IMR-90 (cell line): ENCODE data around the gene MBD3L5.

Experiments
- BHLHE40 ChIP-seq: fragments of 150-350 bp; IDR thresholded peaks from 2 replicates; pipeline ENCODE4 v1.6.1; 2016; ENCODE audit warnings: mild to moderate bottlenecking, low read depth, low read length
- CEBPB ChIP-seq: IDR thresholded peaks from 2 replicates; pipeline ENCODE4 v1.6.1; 2012; ENCODE audit warnings: low read depth, low read length, improper control_type of control experiment
- CHD1 ChIP-seq: IDR thresholded peaks from 2 replicates; pipeline ENCODE4 v1.6.1; 2012; ENCODE audit warnings: low read depth, low read length, improper control_type of control experiment
- FOS ChIP-seq: fragments of 150-350 bp; IDR thresholded peaks from 2 replicates; pipeline ENCODE4 v1.6.1; 2016; ENCODE audit warnings: low read depth, low read length
- MAZ ChIP-seq: IDR thresholded peaks from 2 replicates; pipeline ENCODE4 v1.6.1; 2012; ENCODE audit warnings: low read depth, mild to moderate bottlenecking, low read length, improper control_type of control experiment, moderate library complexity, borderline replicate concordance
- MXI1 ChIP-seq: IDR thresholded peaks from 2 replicates; pipeline ENCODE4 v1.6.1; 2012; ENCODE audit warnings: low read depth, mild to moderate bottlenecking, low read length, moderate library complexity, borderline replicate concordance
- NFE2L2 ChIP-seq: fragments of 150-350 bp; IDR thresholded peaks from 2 replicates; pipeline ENCODE4 v1.6.1; 2016; ENCODE audit warnings: low read depth, mild to moderate bottlenecking, low read length
- POLR2A ChIP-seq: IDR thresholded peaks from 2 replicates; pipeline ENCODE4 v1.6.1; 2012; ENCODE audit warnings: mild to moderate bottlenecking, low read depth, low read length
- RAD21 ChIP-seq: IDR thresholded peaks from 2 replicates; pipeline ENCODE4 v1.6.1; 2012; ENCODE audit warnings: low read length, improper control_type of control experiment
- RCOR1 ChIP-seq: IDR thresholded peaks from 2 replicates; pipeline ENCODE4 v1.6.1; 2012; ENCODE audit warnings: mild to moderate bottlenecking, low read length, improper control_type of control experiment; ENCODE audit not compliant: insufficient replicate concordance
- TF ChIP-seq, protein P1 (sequence below): conservative IDR thresholded peaks from 2 replicates; pipeline ENCODE4 v1.5.1; 2012; ENCODE audit warnings: mild to moderate bottlenecking, low read depth, low read length, improper control_type of control experiment
- TF ChIP-seq, protein P2 (sequence below): fragments of 150-350 bp; IDR thresholded peaks from 2 replicates; pipeline ENCODE4 v1.6.1; 2016; ENCODE audit warnings: low read depth, mild to moderate bottlenecking, low read length, moderate library complexity, borderline replicate concordance
- TF ChIP-seq, protein P3 (sequence below): fragments of 150-350 bp; IDR thresholded peaks from 2 replicates; pipeline ENCODE4 v1.6.1; 2017; ENCODE audit warnings: mild to moderate bottlenecking, antibody characterized with exemption, low read length, low read depth

DNA sequence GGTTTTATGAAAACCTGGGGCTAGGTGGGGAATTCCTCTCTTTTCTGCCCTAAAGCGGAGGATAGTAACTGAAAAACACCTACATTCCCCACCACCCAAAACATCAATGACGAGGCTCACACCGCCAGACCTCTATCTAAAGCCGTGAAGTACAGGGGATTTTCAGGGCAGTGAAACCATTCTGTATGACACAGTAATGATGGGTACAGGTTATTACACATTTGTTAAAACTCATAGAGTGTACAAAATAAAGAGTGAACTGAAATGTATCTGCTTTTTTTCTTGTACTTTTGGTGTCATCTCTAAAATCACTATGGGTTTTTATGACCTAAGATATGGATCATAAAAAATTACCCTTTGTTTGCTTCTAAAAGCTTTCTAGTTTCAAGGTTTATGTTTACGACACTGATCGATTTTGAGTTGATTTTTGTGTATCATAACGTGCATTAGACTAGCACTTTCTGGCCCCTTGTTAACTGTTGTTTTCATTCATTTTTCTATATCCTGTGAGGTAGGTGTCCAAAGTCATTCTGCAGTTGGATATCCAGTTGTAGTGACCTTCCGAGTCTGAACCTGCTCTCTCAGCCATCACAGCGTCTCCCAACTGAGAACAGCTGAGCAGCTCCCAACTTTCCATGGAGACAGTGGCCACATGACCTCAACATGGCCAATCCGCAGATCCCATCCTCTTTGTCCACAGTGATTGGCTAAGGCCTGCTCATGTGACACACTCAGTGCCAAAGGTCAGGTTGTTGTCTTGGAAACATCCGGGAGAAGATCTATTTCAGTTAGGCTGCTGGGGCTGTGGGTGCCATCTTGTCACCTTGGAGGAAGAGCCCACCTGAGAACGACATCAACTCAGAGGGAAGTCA is 19.4 kb upstream of the MBD3L5 start:
- TF ChIP-seq POLR2A (no peak), RAD21 (no peak), CEBPB (no peak), RCOR1 (no peak), MAZ (no peak), NFE2L2 (no peak), MXI1 (no peak), BHLHE40 (no peak), CHD1 (no peak), FOS (no peak)
- TF ChIP-seq, protein P1, sequence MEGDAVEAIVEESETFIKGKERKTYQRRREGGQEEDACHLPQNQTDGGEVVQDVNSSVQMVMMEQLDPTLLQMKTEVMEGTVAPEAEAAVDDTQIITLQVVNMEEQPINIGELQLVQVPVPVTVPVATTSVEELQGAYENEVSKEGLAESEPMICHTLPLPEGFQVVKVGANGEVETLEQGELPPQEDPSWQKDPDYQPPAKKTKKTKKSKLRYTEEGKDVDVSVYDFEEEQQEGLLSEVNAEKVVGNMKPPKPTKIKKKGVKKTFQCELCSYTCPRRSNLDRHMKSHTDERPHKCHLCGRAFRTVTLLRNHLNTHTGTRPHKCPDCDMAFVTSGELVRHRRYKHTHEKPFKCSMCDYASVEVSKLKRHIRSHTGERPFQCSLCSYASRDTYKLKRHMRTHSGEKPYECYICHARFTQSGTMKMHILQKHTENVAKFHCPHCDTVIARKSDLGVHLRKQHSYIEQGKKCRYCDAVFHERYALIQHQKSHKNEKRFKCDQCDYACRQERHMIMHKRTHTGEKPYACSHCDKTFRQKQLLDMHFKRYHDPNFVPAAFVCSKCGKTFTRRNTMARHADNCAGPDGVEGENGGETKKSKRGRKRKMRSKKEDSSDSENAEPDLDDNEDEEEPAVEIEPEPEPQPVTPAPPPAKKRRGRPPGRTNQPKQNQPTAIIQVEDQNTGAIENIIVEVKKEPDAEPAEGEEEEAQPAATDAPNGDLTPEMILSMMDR: no peak
- TF ChIP-seq, protein P2, sequence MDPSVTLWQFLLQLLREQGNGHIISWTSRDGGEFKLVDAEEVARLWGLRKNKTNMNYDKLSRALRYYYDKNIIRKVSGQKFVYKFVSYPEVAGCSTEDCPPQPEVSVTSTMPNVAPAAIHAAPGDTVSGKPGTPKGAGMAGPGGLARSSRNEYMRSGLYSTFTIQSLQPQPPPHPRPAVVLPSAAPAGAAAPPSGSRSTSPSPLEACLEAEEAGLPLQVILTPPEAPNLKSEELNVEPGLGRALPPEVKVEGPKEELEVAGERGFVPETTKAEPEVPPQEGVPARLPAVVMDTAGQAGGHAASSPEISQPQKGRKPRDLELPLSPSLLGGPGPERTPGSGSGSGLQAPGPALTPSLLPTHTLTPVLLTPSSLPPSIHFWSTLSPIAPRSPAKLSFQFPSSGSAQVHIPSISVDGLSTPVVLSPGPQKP: no peak
- TF ChIP-seq, protein P3, sequence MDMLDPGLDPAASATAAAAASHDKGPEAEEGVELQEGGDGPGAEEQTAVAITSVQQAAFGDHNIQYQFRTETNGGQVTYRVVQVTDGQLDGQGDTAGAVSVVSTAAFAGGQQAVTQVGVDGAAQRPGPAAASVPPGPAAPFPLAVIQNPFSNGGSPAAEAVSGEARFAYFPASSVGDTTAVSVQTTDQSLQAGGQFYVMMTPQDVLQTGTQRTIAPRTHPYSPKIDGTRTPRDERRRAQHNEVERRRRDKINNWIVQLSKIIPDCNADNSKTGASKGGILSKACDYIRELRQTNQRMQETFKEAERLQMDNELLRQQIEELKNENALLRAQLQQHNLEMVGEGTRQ: no peak
